Fibroblast of the aortic adventitia (primary cell): ENCODE results near the gene NUDT9. TPM values are rescaled to one million over a fixed set of nuclear protein-coding genes. Genes with fewer than 3 reads are reported as not detected.
"Not testable (repeated sequence)": the region's sequence is repeated elsewhere in the genome, so short reads cannot be mapped to it uniquely, and the experiment has no call there.

Experiments used
- DNase-seq: peaks from one replicate; pipeline ENCODE4 v3.0.0-alpha.2; 2010; ENCODE audit warnings: low read depth
- H3K4me3 ChIP-seq: 2 replicates; pipeline ENCODE4 v1.5.1; 2011; ENCODE audit warnings: low read depth, mild to moderate bottlenecking, control low read depth, low read length, moderate library complexity
- CTCF ChIP-seq: IDR thresholded peaks from 2 replicates; pipeline ENCODE4 v1.5.1; 2011; ENCODE audit warnings: mild to moderate bottlenecking, low read length, control low read depth, inconsistent platforms; ENCODE audit not compliant: insufficient read depth
- total RNA-seq: library from RNA; depleted of rRNA; stranded (reverse); fragments of >200 nt; gene quantifications from 2 replicates; pipeline ENCODE4 v1.2.3, GENCODE V29; 2012; ENCODE audit warnings: low replicate concordance

Gene NUDT9
- total RNA-seq, 1 donor: 15.5 TPM

GRCh38 chr4:87465739-87466366 is 43.5 kb downstream of the NUDT9 start:
- DNase-seq: peak; percentile 81
- no peak overlapping the region for H3K4me3 ChIP-seq
- peak; percentile 55 for TF ChIP-seq CTCF

- H3K4me3 ChIP-seq: no peak overlapping the region
- DNase-seq: peak; percentile 15
- TF ChIP-seq CTCF: no peak
Observed at GRCh38 chr4:87469390-87469789, 47.0 kb downstream of the NUDT9 start.

DNA sequence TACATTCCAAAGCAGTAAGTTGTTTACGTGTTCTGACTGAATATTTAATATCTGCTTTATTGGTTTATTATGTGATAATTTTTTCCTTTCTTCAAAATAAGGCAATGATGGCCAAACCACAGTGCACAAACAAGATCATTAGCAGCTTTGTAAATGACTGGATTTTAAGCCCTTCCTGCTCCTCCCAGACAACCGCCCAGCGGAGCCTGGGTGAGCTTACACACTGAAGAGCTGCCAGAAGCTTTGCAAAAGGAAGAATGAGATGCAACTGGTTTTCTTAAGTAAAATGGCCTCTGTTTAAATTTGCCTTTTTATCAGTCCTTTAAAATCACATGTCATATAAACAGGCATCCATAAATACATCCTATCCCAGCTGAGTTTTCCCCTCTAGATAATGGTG is 54.6 kb downstream of the NUDT9 start:
- DNase-seq: no peak

GRCh38 chr4:87478732-87479250 is 56.4 kb downstream of the NUDT9 start:
- H3K4me3 ChIP-seq: no peak overlapping the region
- TF ChIP-seq CTCF: no peak
- DNase-seq: no peak

More for the DNA sequence above, 54.6 kb downstream of the NUDT9 start:
- H3K4me3 ChIP-seq: no peak overlapping the region
- TF ChIP-seq CTCF: no peak

DNA sequence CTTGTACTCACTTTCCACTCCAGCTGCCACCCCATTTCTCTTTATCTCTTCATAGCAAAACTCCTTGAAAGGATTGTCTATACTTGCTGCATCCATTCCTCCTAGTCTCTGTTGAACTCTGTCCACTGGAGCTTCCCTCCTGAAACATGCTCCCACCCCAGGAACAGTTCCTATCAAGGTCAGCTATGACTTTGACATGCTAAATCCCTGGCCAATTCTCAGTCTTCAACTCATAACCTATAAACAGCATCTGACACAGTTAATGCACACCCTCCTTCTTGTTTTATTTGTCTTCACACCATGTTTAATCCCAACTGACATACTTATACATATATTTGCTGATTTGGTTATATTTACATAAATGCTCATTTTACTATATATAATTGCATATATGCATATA is 59.0 kb downstream of the NUDT9 start:
- no peak for DNase-seq

DNA sequence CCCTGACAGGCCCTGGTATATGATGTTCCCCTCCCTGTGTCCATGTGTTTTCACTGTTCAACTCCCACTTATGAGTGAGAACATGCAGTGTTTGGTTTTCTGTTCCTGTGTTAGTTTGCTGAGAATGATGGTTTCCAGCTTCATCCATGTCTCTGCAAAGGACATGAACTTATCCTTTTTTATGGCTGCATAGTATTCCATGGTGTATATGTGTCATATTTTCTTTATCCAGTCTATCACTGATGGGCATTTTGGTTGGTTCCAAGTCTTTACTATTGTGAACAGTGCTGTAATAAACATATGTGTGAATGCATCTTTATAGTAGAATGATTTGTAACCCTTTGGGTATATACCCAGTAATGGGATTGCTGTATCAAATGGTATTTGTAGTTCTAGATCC is 60.9 kb downstream of the NUDT9 start:
- not testable (repeated sequence) for DNase-seq, H3K4me3 ChIP-seq

More for the DNA sequence above, 59.0 kb downstream of the NUDT9 start:
- no peak overlapping the region for H3K4me3 ChIP-seq
- no peak for TF ChIP-seq CTCF

- H3K4me3 ChIP-seq, DNase-seq: not testable (repeated sequence)
Observed at GRCh38 chr4:87488666-87489065, 66.3 kb downstream of the NUDT9 start.

GRCh38 chr4:87489678-87490077 is 67.3 kb downstream of the NUDT9 start:
- peak; percentile 71 for DNase-seq
- H3K4me3 ChIP-seq: no peak overlapping the region
- no peak for TF ChIP-seq CTCF
